Cardiac fibroblast (primary cell): ENCODE results near the gene PPP2R5A.

Experiments used
- DNase-seq, 2 donors: peaks; one replicate each; pipeline versions ENCODE4 v3.0.0 to v3.0.0-alpha.2; 2010; ENCODE audit warnings: low read depth in 2 of 2
- H3K4me3 ChIP-seq, 2 donors: replicated peaks in 1 of 2; 1 replicate in 1 of 2; 2 replicates in 1 of 2; pipeline ENCODE4 v1.5.1; 2011; ENCODE audit warnings: low read depth in 2 of 2, low read length in 2 of 2, mild to moderate bottlenecking in 2 of 2, moderate library complexity in 1 of 2
- CTCF ChIP-seq: IDR thresholded peaks from one replicate; pipeline ENCODE4 v1.5.1; 2011; ENCODE audit warnings: low read depth, mild to moderate bottlenecking, low read length, inconsistent platforms

Gene PPP2R5A

GRCh38 chr1:212396638-212397037, 111.4 kb downstream of the PPP2R5A start:
- DNase-seq, result peak in 1 of 2 donors; percentile 3
- no peak for TF ChIP-seq CTCF
- no peak overlapping the region for H3K4me3 ChIP-seq

- H3K4me3 ChIP-seq, result no peak overlapping the region
- TF ChIP-seq CTCF, result no peak
- no peak for DNase-seq
Measured at GRCh38 chr1:212397171-212397570, 112.0 kb downstream of the PPP2R5A start.

- no peak for TF ChIP-seq CTCF
- H3K4me3 ChIP-seq, result no peak overlapping the region
- no peak for DNase-seq
Measured at GRCh38 chr1:212401042-212401441, 115.8 kb downstream of the PPP2R5A start.

- no peak for TF ChIP-seq CTCF
- H3K4me3 ChIP-seq, result no peak overlapping the region
- peak; percentile 60 to 77 for DNase-seq
Measured at GRCh38 chr1:212401838-212402582, 116.8 kb downstream of the PPP2R5A start.

- no peak for DNase-seq
- H3K4me3 ChIP-seq, result no peak overlapping the region
- no peak for TF ChIP-seq CTCF
Measured at GRCh38 chr1:212402666-212403321, 117.6 kb downstream of the PPP2R5A start.

- no peak overlapping the region for H3K4me3 ChIP-seq
Measured at GRCh38 chr1:212410231-212410820, 125.1 kb downstream of the PPP2R5A start.

More at GRCh38 chr1:212410231-212410820, 125.1 kb downstream of the PPP2R5A start:
- DNase-seq, result no peak
- no peak for TF ChIP-seq CTCF
